ENCODE results near the gene NMS. TPM values are rescaled to one million over a fixed set of nuclear protein-coding genes. Genes with fewer than 3 reads are reported as not detected.

The NMS gene
- total and polyA plus RNA-seq, 2 of the 13 experiments (the other 11 are each of a cell fraction or from before 2014, with no cell fraction given) = not detected

DNA sequence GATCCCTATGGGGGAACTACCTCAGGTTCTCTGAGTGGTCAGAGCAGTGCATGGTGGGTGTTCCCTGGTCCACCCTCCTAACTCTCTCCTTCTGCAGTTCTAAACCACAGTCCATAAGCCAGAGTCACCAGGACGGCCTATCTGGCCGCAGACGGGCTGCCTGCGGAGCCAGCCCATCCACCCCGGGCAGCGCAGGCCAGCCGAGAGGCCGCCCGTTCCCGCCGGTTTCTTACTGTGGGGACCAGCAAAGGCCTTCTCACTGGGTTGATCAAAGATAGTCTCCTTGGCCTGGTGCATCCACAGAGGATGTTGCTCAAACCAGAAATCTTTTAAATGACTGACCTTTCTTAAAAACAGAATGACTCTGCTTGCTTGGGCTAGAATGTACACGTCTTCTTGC is 43.2 kb upstream of the NMS start (continued):
- TF ChIP-seq, protein P1, sequence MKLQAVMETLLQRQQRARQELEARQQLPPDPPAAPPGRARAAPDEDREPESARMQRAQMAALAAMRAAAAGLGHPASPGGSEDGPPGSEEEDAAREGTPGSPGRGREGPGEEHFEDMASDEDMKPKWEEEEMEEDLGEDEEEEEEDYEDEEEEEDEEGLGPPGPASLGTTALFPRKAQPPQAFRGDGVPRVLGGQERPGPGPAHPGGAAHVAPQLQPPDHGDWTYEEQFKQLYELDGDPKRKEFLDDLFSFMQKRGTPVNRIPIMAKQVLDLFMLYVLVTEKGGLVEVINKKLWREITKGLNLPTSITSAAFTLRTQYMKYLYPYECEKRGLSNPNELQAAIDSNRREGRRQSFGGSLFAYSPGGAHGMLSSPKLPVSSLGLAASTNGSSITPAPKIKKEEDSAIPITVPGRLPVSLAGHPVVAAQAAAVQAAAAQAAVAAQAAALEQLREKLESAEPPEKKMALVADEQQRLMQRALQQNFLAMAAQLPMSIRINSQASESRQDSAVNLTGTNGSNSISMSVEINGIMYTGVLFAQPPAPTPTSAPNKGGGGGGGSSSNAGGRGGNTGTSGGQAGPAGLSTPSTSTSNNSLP (IDR thresholded peaks at IDR 0.05; ENCODE audit: low read depth, low read length) = no peak
- TF ChIP-seq THAP11 (CRISPR knock-in tag; IDR thresholded peaks at IDR 0.05) = no peak
- TF ChIP-seq ARID2 (CRISPR knock-in tag; IDR thresholded peaks at IDR 0.05; ENCODE audit: borderline replicate concordance) = no peak
- no peak for TF ChIP-seq PCBP2 (optimal IDR thresholded peaks at IDR 0.05; ENCODE audit: low read depth, low read length, poor library complexity, severe bottlenecking)

DNA sequence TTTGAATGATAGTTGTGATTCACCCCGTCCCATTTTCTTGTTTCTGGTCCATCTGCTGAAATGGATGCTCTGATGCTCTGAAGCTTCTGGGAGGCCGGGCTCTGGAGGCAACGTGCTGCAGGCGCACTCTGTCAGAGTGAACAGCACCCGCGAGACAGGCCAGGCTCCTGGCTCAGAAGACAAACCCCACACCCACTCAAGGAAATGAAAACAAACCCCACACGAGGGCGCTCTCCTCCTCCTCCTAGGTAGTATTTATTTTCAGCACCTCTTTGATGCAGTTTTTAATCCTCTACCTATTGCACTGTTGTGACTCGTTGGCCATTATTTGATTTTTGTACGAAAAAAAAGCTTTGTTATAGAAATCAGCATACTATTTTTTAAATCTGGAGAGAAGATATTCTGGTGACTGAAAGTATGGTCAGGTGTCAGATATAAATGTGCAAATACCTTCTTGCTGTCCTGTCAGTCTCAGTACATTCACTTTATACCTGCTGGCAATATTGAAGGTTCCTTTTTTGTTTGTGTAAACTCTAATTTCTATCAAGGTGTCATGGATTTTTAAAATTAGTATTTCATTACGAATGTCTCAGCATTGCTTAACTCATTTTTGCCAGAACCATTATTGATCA is 42.5 kb upstream of the NMS start:
- H3K4me1 ChIP-seq (ENCODE audit: insufficient read depth, low read length) = no peaks in the 10 kb centered on the region
- CTCF ChIA-PET (ENCODE audit: low intra/inter-chr PET ratio, low total read pairs) = no interaction called here
- FAIRE-seq = no peak
- TF ChIP-seq NPAS2 (CRISPR knock-in tag; IDR thresholded peaks at IDR 0.05; ENCODE audit: borderline replicate concordance) = no peak
- TF ChIP-seq, protein P2, sequence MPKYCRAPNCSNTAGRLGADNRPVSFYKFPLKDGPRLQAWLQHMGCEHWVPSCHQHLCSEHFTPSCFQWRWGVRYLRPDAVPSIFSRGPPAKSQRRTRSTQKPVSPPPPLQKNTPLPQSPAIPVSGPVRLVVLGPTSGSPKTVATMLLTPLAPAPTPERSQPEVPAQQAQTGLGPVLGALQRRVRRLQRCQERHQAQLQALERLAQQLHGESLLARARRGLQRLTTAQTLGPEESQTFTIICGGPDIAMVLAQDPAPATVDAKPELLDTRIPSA (CRISPR knock-in tag; IDR thresholded peaks at IDR 0.05; ENCODE audit: borderline replicate concordance) = no peak
- TF ChIP-seq ZC3H13 (CRISPR knock-in tag; IDR thresholded peaks at IDR 0.05) = no peak
- TF ChIP-seq ZFYVE20 (CRISPR knock-in tag; IDR thresholded peaks at IDR 0.05; ENCODE audit: borderline replicate concordance, low read depth) = no peak
- no peak for TF ChIP-seq ZNF747 (CRISPR knock-in tag; IDR thresholded peaks at IDR 0.05; ENCODE audit: borderline replicate concordance)
- TF ChIP-seq, protein P3, sequence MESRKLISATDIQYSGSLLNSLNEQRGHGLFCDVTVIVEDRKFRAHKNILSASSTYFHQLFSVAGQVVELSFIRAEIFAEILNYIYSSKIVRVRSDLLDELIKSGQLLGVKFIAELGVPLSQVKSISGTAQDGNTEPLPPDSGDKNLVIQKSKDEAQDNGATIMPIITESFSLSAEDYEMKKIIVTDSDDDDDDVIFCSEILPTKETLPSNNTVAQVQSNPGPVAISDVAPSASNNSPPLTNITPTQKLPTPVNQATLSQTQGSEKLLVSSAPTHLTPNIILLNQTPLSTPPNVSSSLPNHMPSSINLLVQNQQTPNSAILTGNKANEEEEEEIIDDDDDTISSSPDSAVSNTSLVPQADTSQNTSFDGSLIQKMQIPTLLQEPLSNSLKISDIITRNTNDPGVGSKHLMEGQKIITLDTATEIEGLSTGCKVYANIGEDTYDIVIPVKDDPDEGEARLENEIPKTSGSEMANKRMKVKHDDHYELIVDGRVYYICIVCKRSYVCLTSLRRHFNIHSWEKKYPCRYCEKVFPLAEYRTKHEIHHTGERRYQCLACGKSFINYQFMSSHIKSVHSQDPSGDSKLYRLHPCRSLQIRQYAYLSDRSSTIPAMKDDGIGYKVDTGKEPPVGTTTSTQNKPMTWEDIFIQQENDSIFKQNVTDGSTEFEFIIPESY (CRISPR knock-in tag; IDR thresholded peaks at IDR 0.05) = peak; percentile 83; the same call in 1 of the 2 replicates
- TF ChIP-seq ZNF556 (CRISPR knock-in tag; IDR thresholded peaks at IDR 0.05; ENCODE audit: borderline replicate concordance) = no peak
- no peak for TF ChIP-seq ERF (CRISPR knock-in tag; IDR thresholded peaks at IDR 0.05)
- TF ChIP-seq ZNF296 (CRISPR knock-in tag; conservative IDR thresholded peaks at IDR 0.05) = no peak
- TF ChIP-seq, protein P4, sequence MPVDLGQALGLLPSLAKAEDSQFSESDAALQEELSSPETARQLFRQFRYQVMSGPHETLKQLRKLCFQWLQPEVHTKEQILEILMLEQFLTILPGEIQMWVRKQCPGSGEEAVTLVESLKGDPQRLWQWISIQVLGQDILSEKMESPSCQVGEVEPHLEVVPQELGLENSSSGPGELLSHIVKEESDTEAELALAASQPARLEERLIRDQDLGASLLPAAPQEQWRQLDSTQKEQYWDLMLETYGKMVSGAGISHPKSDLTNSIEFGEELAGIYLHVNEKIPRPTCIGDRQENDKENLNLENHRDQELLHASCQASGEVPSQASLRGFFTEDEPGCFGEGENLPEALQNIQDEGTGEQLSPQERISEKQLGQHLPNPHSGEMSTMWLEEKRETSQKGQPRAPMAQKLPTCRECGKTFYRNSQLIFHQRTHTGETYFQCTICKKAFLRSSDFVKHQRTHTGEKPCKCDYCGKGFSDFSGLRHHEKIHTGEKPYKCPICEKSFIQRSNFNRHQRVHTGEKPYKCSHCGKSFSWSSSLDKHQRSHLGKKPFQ (CRISPR knock-in tag; IDR thresholded peaks at IDR 0.05; ENCODE audit: insufficient replicate concordance) = no peak
- no peak for TF ChIP-seq RAD51 (IDR thresholded peaks at IDR 0.05; ENCODE audit: borderline replicate concordance)
- TF ChIP-seq ZNF510 (CRISPR knock-in tag; IDR thresholded peaks at IDR 0.05; ENCODE audit: low read depth) = no peak
- TF ChIP-seq ZNF563 (CRISPR knock-in tag; IDR thresholded peaks at IDR 0.05) = no peak

More for the DNA sequence above, 42.5 kb upstream of the NMS start:
- peaks cover 0 to 5% of the 10 kb centered on the region in 2 experiments; a peak in 1 of 5 replicates for H3K27me3 ChIP-seq (ENCODE audit: control insufficient read depth in 1 of 2, insufficient read depth in 2 of 2, low read length in 2 of 2)
- H3K27ac ChIP-seq (ENCODE audit: extremely low read length, insufficient read depth, low read length) = no peak overlapping the region
- DNase-seq (ENCODE audit: low spot score) = peak; percentile 24
- no peak overlapping the region for H3K4me3 ChIP-seq (replicated peaks in 1 of 3; ENCODE audit: insufficient read depth in 1 of 3, low read depth in 2 of 3, low read length in 3 of 3)
- intact Hi-C loops (cut with micrococcal nuclease; ENCODE audit: unreplicated experiment) = no loop called here
- no peaks in the 10 kb centered on the region for H3K79me2 ChIP-seq (ENCODE audit: insufficient read depth, low read length)
- no peaks in the 10 kb centered on the region for H3K9me3 ChIP-seq (ENCODE audit: low read length)
- no peak overlapping the region for H3K4me2 ChIP-seq (ENCODE audit: low read depth, low read length)
- in situ Hi-C loops (cut with HindIII; ENCODE audit: extremely low pct_ligation_motif_present, low pct_unique_long_range_greater_than_20kb) = no loop called here
- H3K36me3 ChIP-seq (replicated peaks in 1 of 2; ENCODE audit: control insufficient read depth in 1 of 2, insufficient read depth in 2 of 2, low read length in 2 of 2) = no peaks in the 10 kb centered on the region
- POLR2A ChIA-PET = no interaction called here
- H3K9ac ChIP-seq (ENCODE audit: insufficient read depth, low read depth, low read length) = no peak overlapping the region
- WGBS (ENCODE audit: low lambda C conversion rate) = 14% methylated on average over 11 of the region's 11 CpGs
- no peak overlapping the region for H2AFZ ChIP-seq (ENCODE audit: low read length)
- H4K20me1 ChIP-seq (ENCODE audit: insufficient read depth, low read length) = no peaks in the 10 kb centered on the region
- ATAC-seq = peak; percentile 82
- no TSS peak for BruUV-seq (replicated peaks)
